ENCODE data around the gene PGF.

DNA sequence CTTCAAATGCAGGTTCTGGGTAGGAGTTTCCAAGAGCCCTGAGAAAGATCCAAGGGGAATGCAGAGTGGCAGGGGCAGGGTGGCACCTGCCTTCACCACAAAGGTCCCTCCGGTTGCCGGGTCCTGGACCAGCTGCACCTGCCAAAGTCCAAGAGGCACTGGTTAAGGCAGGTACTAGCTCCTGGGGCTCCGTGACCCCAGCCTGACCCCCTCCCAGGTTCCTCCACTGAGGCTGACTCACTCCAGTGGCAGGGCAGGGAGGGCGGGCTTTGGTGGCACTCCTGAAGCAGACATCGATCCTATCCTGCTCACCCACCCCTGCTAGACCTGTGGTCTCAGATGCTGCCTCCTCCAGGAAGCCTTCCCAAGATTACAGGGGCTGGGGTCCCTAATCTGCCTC, 43.7 kb downstream of the PGF start:
- no peak for TF ChIP-seq EZH2 (IDR thresholded peaks at IDR 0.05; ENCODE audit: insufficient read depth, poor library complexity, severe bottlenecking)
- TF ChIP-seq EZH2phosphoT487 (IDR thresholded peaks at IDR 0.05; ENCODE audit: insufficient read depth, low read depth) = no peak

Measured in GM23248 (cell line).